C4-2B (cell line): ENCODE results near the gene LACTB.
"Not testable (repeated sequence)": the region's sequence is repeated elsewhere in the genome, so short reads cannot be mapped to it uniquely, and the experiment has no call there.

Experiments used
- H3K27ac ChIP-seq: fragments of 450-650 bp; 2 replicates; pipeline ENCODE4 v1.5.1; 2017
- CTCF ChIP-seq: fragments of 450-650 bp; conservative IDR thresholded peaks from 2 replicates; pipeline ENCODE4 v1.5.1; 2017; ENCODE audit warnings: mild to moderate bottlenecking
- ZFX ChIP-seq: fragments of 450-650 bp; IDR thresholded peaks from 2 replicates; pipeline ENCODE4 v1.6.1; 2017

LACTB gene

GRCh38 chr15:63104727-63105126, 16.9 kb upstream of the LACTB start:
- no peak overlapping the region for H3K27ac ChIP-seq

GRCh38 chr15:63105354-63105753, 16.3 kb upstream of the LACTB start:
- H3K27ac ChIP-seq = not testable (repeated sequence)

More at GRCh38 chr15:63104727-63105126, 16.9 kb upstream of the LACTB start:
- no peak for TF ChIP-seq ZFX
- TF ChIP-seq CTCF = no peak

- TF ChIP-seq CTCF (no peak), ZFX (no peak)
- H3K27ac ChIP-seq = no peak overlapping the region
Observed at GRCh38 chr15:63107895-63108546, 13.6 kb upstream of the LACTB start.

DNA sequence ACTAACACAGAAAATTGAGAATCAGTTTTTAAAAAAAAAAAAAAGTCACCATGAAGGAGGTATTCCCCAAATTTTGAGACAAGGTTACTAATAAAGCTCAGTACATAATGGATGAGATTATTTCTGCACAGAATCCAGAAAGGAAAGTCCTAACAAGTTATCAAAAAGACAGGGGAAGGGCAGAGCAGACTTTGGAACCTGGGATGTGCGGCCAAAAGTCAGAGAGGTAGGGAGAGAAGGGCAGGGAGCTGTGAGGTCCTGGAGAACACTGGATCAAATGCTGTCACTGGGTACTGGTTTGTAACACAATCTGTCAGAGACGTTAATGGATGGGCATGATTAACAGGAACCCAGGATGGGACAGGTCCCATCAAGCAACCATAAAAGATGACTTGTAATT, 12.2 kb upstream of the LACTB start:
- no peak for TF ChIP-seq CTCF
- no peak for TF ChIP-seq ZFX
- H3K27ac ChIP-seq = no peak overlapping the region

GRCh38 chr15:63109920-63110319, 11.7 kb upstream of the LACTB start:
- no peak overlapping the region for H3K27ac ChIP-seq
- TF ChIP-seq CTCF (no peak), ZFX (no peak)

DNA sequence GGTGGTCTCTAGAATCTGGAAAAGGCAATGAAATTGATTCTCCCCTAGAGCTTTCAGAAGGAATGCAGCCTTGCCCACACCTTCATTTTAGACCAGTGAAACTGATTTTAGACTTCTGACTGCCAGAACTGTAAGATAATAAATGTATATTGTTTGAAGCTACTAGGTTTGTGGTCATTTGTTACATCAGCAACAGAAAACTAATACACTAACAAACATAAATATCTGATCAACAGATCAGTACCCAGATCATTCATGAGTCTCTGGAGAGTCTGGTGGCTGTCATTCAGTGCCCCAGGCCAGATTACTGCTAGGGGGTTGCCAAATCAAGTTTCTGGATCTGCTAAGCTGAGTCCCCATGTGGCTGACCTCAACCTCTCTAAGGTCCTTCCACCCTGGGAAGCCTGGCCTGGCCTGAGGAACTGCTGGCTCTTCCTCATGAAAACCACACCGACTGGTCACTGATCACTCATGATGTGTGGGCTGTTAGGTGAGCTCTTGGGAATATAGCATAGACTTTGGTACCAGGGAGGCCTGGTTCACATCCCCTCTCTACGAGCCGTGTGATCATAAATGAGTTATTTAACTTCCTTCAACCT, 11.1 kb upstream of the LACTB start:
- H3K27ac ChIP-seq = no peak overlapping the region
- TF ChIP-seq CTCF (no peak), ZFX (no peak)

- no peak overlapping the region for H3K27ac ChIP-seq
- TF ChIP-seq ZFX (no peak), CTCF (no peak)
Observed at GRCh38 chr15:63111481-63111880, 10.2 kb upstream of the LACTB start.

GRCh38 chr15:63112871-63113270, 8.8 kb upstream of the LACTB start:
- no peak overlapping the region for H3K27ac ChIP-seq
- TF ChIP-seq CTCF (no peak), ZFX (no peak)
